HCT116 (cell line): ENCODE measurements around the gene ZMYND10.

Experiments
- EZH2 ChIP-seq: fragments of 200-600 bp; sonication (generic); IDR thresholded peaks from 2 replicates; pipeline ENCODE4 v1.6.1; 2017; ENCODE audit warnings: antibody characterized with exemption, mixed run types
- POLR2AphosphoS5 ChIP-seq: IDR thresholded peaks from 2 replicates; pipeline ENCODE4 v1.6.1; 2011; ENCODE audit warnings: mild to moderate bottlenecking, low read depth, low read length, moderate library complexity
- RAD21 ChIP-seq: IDR thresholded peaks from 2 replicates; pipeline ENCODE4 v1.6.1; 2012; ENCODE audit warnings: low read depth, mild to moderate bottlenecking
- TCF7L2 ChIP-seq: IDR thresholded peaks from 2 replicates; pipeline ENCODE4 v1.7.0; 2011; ENCODE audit warnings: borderline replicate concordance, inconsistent platforms; ENCODE audit not compliant: insufficient read depth, insufficient read length; ENCODE audit errors: extremely low read depth
- YY1 ChIP-seq: IDR thresholded peaks from 2 replicates; pipeline ENCODE4 v1.6.1; 2011; ENCODE audit warnings: low read length, low read depth, moderate library complexity, mild to moderate bottlenecking; ENCODE audit not compliant: insufficient replicate concordance; ENCODE audit errors: extremely low read depth
- TF ChIP-seq, protein P1 (sequence below), 3 experiments: fragments of 200-600 bp in 1 of 3; sonication (generic) in 1 of 3; IDR thresholded peaks in 2 of 3; conservative IDR thresholded peaks in 1 of 3; 2 replicates each; pipeline ENCODE4 v1.5.1; 2012 to 2017; ENCODE audit warnings: low read depth in 2 of 3, low read length in 2 of 3, antibody characterized with exemption in 1 of 3, borderline replicate concordance in 1 of 3, control low read depth in 1 of 3, mild to moderate bottlenecking in 1 of 3, mixed read lengths in 1 of 3, mixed run types in 1 of 3, moderate library complexity in 1 of 3; ENCODE audit not compliant: insufficient read depth in 1 of 3

DNA sequence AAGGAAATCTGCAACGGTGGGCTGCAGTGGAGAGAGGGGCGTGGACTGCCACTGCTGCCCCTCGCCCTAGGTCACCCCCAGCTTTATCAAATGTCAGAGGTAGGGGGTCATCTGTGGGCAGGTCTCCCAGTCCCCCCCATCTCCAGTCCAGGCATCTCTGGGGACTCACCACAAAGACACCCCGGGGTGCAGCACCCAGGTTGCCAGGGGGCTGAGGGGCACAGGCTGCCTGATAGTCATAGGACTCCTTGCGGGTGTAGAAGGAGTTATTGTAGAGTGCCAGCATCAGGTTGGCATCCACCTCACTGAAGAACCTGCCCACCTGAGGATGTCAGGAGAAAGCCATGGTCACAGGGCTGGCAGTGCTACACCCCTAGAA, 20.3 kb upstream of the ZMYND10 start:
- no peak for TF ChIP-seq YY1
- TF ChIP-seq EZH2, result no peak
- TF ChIP-seq RAD21, result no peak
- TF ChIP-seq, protein P1, sequence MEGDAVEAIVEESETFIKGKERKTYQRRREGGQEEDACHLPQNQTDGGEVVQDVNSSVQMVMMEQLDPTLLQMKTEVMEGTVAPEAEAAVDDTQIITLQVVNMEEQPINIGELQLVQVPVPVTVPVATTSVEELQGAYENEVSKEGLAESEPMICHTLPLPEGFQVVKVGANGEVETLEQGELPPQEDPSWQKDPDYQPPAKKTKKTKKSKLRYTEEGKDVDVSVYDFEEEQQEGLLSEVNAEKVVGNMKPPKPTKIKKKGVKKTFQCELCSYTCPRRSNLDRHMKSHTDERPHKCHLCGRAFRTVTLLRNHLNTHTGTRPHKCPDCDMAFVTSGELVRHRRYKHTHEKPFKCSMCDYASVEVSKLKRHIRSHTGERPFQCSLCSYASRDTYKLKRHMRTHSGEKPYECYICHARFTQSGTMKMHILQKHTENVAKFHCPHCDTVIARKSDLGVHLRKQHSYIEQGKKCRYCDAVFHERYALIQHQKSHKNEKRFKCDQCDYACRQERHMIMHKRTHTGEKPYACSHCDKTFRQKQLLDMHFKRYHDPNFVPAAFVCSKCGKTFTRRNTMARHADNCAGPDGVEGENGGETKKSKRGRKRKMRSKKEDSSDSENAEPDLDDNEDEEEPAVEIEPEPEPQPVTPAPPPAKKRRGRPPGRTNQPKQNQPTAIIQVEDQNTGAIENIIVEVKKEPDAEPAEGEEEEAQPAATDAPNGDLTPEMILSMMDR (IDR thresholded peaks at IDR 0.05 in 2 of 3, conservative IDR thresholded peaks at IDR 0.05 in 1 of 3; ENCODE audit: borderline replicate concordance in 1 of 3, insufficient read depth in 1 of 3, low read depth in 2 of 3, low read length in 2 of 3), result no peak
- no peak for TF ChIP-seq POLR2AphosphoS5
- no peak for TF ChIP-seq TCF7L2
